Esophagus muscularis mucosa (tissue), 4 donors: Measurements from ENCODE around the gene ETF1.

Experiments used
- CTCF ChIP-seq, 3 experiments: fragments of 200-600 bp in 2 of 3; fragments of 450-650 bp in 1 of 3; sonication (generic) in 2 of 3; IDR thresholded peaks; one replicate each; pipeline ENCODE4 v1.5.1; 2017 to 2019; ENCODE audit warnings: antibody characterized with exemption in 3 of 3, mild to moderate bottlenecking in 2 of 3, moderate library complexity in 1 of 3
- EP300 ChIP-seq: sonication (generic); formaldehyde crosslinking; IDR thresholded peaks from one replicate; pipeline ENCODE4 v1.6.1; 2017; ENCODE audit warnings: antibody characterized with exemption
- POLR2A ChIP-seq: fragments of 450-650 bp; IDR thresholded peaks from one replicate; pipeline ENCODE4 v1.6.1; 2017; ENCODE audit warnings: antibody characterized with exemption, moderate library complexity, mild to moderate bottlenecking, low read depth
- POLR2AphosphoS5 ChIP-seq, 2 donors: sonication (generic); formaldehyde crosslinking; IDR thresholded peaks; one replicate each; pipeline ENCODE4 v1.6.1; 2017; ENCODE audit warnings: antibody characterized with exemption in 2 of 2

- TF ChIP-seq CTCF (IDR thresholded peaks at IDR 0.05): no peak
- no peak for TF ChIP-seq POLR2AphosphoS5 (IDR thresholded peaks at IDR 0.05)
- no peak for TF ChIP-seq EP300
- TF ChIP-seq POLR2A: no peak
Measured at GRCh38 chr5:138541511-138542179, 1.4 kb downstream of the ETF1 start.
